HepG2 (cell line): ENCODE measurements around the gene VCAN. TPM values are rescaled to one million over a fixed set of nuclear protein-coding genes. Genes with fewer than 3 reads are reported as not detected.

Experiments
- ATAC-seq: fragments of 200-7000 bp; cut with Tn5 transposase; 3 replicates; pipeline ENCODE4 v1.9.1; 2020; ENCODE audit warnings: mild to moderate bottlenecking, moderate library complexity
- BruUV-seq: library from RNA; stranded (reverse); fragments of 400-500 nt; replicated peaks from 2 replicates; lab custom pipeline; 2021; lab: Mats Ljungman, UMichigan
- CTCF ChIA-PET: fragments of 300-600 bp; formaldehyde crosslinking; extraction: SDS; loops from one replicate; lab custom pipeline; 2021; ENCODE audit warnings: low total read pairs, inconsistent platforms, low intra/inter-chr PET ratio; lab: Yijun Ruan, JAX
- POLR2A ChIA-PET: fragments of 350-600 bp; sonication (Branson Sonifier 250); formaldehyde crosslinking; loops from one replicate; lab custom pipeline; 2020; ENCODE audit warnings: antibody characterized with exemption, inconsistent platforms; lab: Yijun Ruan, JAX
- DNase-seq: peaks from one replicate; pipeline ENCODE4 v3.0.0-alpha.2; 2015; ENCODE audit warnings: low spot score
- FAIRE-seq: peaks from 3 replicates; lab custom pipeline; 2011; peaks lifted over from hg19 to GRCh38; lab: Jason Lieb, UNC
- H2AFZ ChIP-seq: one replicate; pipeline ENCODE4 v1.6.1; 2011; ENCODE audit warnings: low read length, inconsistent platforms
- H3K27ac ChIP-seq: fragments of 300-600 bp; 3 replicates; pipeline ENCODE4 v1.8.0; 2011; ENCODE audit warnings: mixed run types, mild to moderate bottlenecking, mixed read lengths, low read length, inconsistent platforms; ENCODE audit not compliant: insufficient read depth; ENCODE audit errors: extremely low read length
- H3K27me3 ChIP-seq, 2 experiments: fragments of 200-600 bp in 1 of 2; 2 replicates in 1 of 2; 3 replicates in 1 of 2; pipeline versions ENCODE4 v1.6.0 to v1.8.0; 2011; ENCODE audit warnings: low read length in 2 of 2, mild to moderate bottlenecking in 2 of 2, moderate library complexity in 2 of 2, inconsistent platforms in 1 of 2; ENCODE audit not compliant: insufficient read depth in 2 of 2, control insufficient read depth in 1 of 2
- H3K36me3 ChIP-seq, 2 experiments: fragments of 200-600 bp in 1 of 2; replicated peaks in 1 of 2; 2 replicates in 1 of 2; 3 replicates in 1 of 2; pipeline versions ENCODE4 v1.5.1 to v1.8.0; 2011; ENCODE audit warnings: low read length in 2 of 2, inconsistent platforms in 1 of 2; ENCODE audit not compliant: insufficient read depth in 2 of 2, control insufficient read depth in 1 of 2
- H3K4me1 ChIP-seq: 2 replicates; pipeline ENCODE4 v1.5.1; 2012; ENCODE audit warnings: low read length, inconsistent platforms; ENCODE audit not compliant: insufficient read depth
- H3K4me2 ChIP-seq: 2 replicates; pipeline ENCODE4 v1.6.0; 2011; ENCODE audit warnings: low read depth, low read length, inconsistent platforms
- H3K4me3 ChIP-seq, 3 experiments: fragments of 200-600 bp in 1 of 3; sonication (generic), shearing (Covaris generic) in 1 of 3; replicated peaks in 1 of 3; 2 replicates each; pipeline ENCODE4 v1.5.1; 2011 to 2016; ENCODE audit warnings: low read length in 3 of 3, inconsistent platforms in 2 of 3, low read depth in 2 of 3, mild to moderate bottlenecking in 2 of 3, control low read depth in 1 of 3, mixed read lengths in 1 of 3; ENCODE audit not compliant: insufficient read depth in 1 of 3
- H3K79me2 ChIP-seq: one replicate; pipeline ENCODE4 v1.6.1; 2011; ENCODE audit warnings: low read length, inconsistent platforms; ENCODE audit not compliant: insufficient read depth
- H3K9ac ChIP-seq: 2 replicates; pipeline ENCODE4 v1.6.0; 2011; ENCODE audit warnings: mild to moderate bottlenecking, low read depth, low read length, inconsistent platforms; ENCODE audit not compliant: insufficient read depth
- H3K9me3 ChIP-seq: 2 replicates; pipeline ENCODE4 v1.5.1; 2012; ENCODE audit warnings: mild to moderate bottlenecking, low read length
- H4K20me1 ChIP-seq: 2 replicates; pipeline ENCODE4 v1.6.0; 2011; ENCODE audit warnings: inconsistent platforms, mild to moderate bottlenecking, low read length, moderate library complexity; ENCODE audit not compliant: insufficient read depth
- ATF5 ChIP-seq: sonication (generic); formaldehyde crosslinking; IDR thresholded peaks from 2 replicates; pipeline ENCODE4 v1.4.0; 2020; ENCODE audit warnings: mild to moderate bottlenecking, low read depth, missing genetic modification reagents
- FOXM1 ChIP-seq: sonication (generic); formaldehyde crosslinking; IDR thresholded peaks from 2 replicates; pipeline ENCODE4 v1.5.0; 2020; ENCODE audit warnings: missing genetic modification reagents
- RELA ChIP-seq: sonication (generic); formaldehyde crosslinking; IDR thresholded peaks from 2 replicates; pipeline ENCODE4 v1.4.0; 2020; ENCODE audit warnings: missing genetic modification reagents
- SNRNP70 ChIP-seq: fragments of 200-400 bp; formaldehyde crosslinking; IDR thresholded peaks from 2 replicates; pipeline ENCODE4 v1.6.1; 2017; ENCODE audit warnings: mild to moderate bottlenecking, low read depth, low read length, moderate library complexity
- ZNF234 ChIP-seq: sonication (generic); formaldehyde crosslinking; conservative IDR thresholded peaks from 2 replicates; pipeline ENCODE4 v1.5.1; 2020; ENCODE audit warnings: mild to moderate bottlenecking, missing genetic modification reagents
- ZNF761 ChIP-seq: sonication (generic); formaldehyde crosslinking; conservative IDR thresholded peaks from 2 replicates; pipeline ENCODE4 v1.4.0; 2020; ENCODE audit warnings: mild to moderate bottlenecking, missing genetic modification reagents
- WGBS: methylation state at CpG from one replicate; pipeline ENCODE4 v1.1.6; 2017; ENCODE audit warnings: low lambda C conversion rate; 5-methylcytosine and 5-hydroxymethylcytosine counted together
- in situ Hi-C: cut with HindIII; loops from 2 replicates; pipeline ENCODE4 v1.10.0; 2017; ENCODE audit warnings: low pct_unique_long_range_greater_than_20kb; ENCODE audit not compliant: extremely low pct_ligation_motif_present
- intact Hi-C: fragments of 100-400 bp; cut with micrococcal nuclease; formaldehyde crosslinking; loops from one replicate; pipeline ENCODE4 v1.10.0; 2022; ENCODE audit not compliant: unreplicated experiment
- polyA plus RNA-seq, 8 experiments: library from polyadenylated mRNA; depleted of rRNA in 3 of 8; stranded (reverse) in 7 of 8; unstranded in 1 of 8; fragments of >200 nt; fragmentation: Illumina TruSeq in 4 of 8; extraction: Trizol in 4 of 8; gene quantifications; 2 replicates each; pipeline versions ENCODE4 v1.2.1 to v1.2.3, GENCODE V29; 2011 to 2016; ENCODE audit warnings: low read depth in 4 of 8, missing spikeins in 1 of 8, mixed read lengths in 1 of 8; ENCODE audit not compliant: insufficient read depth in 1 of 8
- total RNA-seq, 5 experiments: library from RNA; depleted of rRNA; stranded (reverse); fragments of >200 nt; fragmentation: Illumina TruSeq; extraction: Trizol; gene quantifications; 2 replicates each; pipeline ENCODE4 v1.2.3, GENCODE V29; 2016; ENCODE audit warnings: low read depth in 1 of 5
- TF ChIP-seq, protein P1 (sequence below): sonication (generic); formaldehyde crosslinking; IDR thresholded peaks from 2 replicates; pipeline ENCODE4 v1.5.0; 2020; ENCODE audit warnings: missing genetic modification reagents
- TF ChIP-seq, protein P2 (sequence below): sonication (generic); formaldehyde crosslinking; IDR thresholded peaks from 2 replicates; pipeline ENCODE4 v1.8.0; 2022; ENCODE audit warnings: missing genetic modification reagents, mild to moderate bottlenecking, borderline replicate concordance

Gene VCAN
- total and polyA plus RNA-seq, 2 of the 13 experiments (the other 11 are each of a cell fraction or from before 2014, with no cell fraction given) = 1.2 to 3.5 TPM

DNA sequence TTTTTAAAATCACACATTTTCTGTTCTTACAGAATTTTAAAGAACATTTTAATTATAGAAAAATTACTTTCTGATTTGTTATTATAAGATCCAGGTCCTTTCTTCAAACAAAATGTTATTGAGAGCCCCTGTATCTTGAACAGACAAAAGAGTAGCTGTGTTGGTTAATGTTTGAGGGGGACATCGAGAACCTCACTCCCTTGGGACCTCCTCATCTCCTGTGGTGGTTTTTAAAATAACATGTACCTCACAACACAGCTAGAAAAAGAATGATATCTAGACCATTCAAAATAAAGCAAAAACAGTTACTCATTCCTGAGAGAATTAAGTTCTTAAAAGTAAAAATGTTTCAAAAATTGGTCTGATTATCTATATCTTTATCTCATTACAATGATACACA is 54.7 kb downstream of the VCAN start:
- in situ Hi-C loops = no loop called here
- ChIA-PET POLR2A (no interaction called here), CTCF (no interaction called here)

More for the DNA sequence above, 54.7 kb downstream of the VCAN start:
- H3K27ac ChIP-seq = no peak overlapping the region
- no peaks in the 10 kb centered on the region for H3K27me3 ChIP-seq
- H3K79me2 ChIP-seq = no peaks in the 10 kb centered on the region
- H3K4me1 ChIP-seq = no peaks in the 10 kb centered on the region
- no peak for TF ChIP-seq ZNF761 (CRISPR knock-in tag)
- TF ChIP-seq ATF5 = no peak
- TF ChIP-seq RELA = no peak
- TF ChIP-seq FOXM1 (CRISPR knock-in tag) = no peak
- no peak for TF ChIP-seq SNRNP70
- TF ChIP-seq, protein P1, sequence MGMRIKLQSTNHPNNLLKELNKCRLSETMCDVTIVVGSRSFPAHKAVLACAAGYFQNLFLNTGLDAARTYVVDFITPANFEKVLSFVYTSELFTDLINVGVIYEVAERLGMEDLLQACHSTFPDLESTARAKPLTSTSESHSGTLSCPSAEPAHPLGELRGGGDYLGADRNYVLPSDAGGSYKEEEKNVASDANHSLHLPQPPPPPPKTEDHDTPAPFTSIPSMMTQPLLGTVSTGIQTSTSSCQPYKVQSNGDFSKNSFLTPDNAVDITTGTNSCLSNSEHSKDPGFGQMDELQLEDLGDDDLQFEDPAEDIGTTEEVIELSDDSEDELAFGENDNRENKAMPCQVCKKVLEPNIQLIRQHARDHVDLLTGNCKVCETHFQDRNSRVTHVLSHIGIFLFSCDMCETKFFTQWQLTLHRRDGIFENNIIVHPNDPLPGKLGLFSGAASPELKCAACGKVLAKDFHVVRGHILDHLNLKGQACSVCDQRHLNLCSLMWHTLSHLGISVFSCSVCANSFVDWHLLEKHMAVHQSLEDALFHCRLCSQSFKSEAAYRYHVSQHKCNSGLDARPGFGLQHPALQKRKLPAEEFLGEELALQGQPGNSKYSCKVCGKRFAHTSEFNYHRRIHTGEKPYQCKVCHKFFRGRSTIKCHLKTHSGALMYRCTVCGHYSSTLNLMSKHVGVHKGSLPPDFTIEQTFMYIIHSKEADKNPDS (CRISPR knock-in tag) = no peak
- TF ChIP-seq ZNF234 (CRISPR knock-in tag) = no peak
- TF ChIP-seq, protein P2, sequence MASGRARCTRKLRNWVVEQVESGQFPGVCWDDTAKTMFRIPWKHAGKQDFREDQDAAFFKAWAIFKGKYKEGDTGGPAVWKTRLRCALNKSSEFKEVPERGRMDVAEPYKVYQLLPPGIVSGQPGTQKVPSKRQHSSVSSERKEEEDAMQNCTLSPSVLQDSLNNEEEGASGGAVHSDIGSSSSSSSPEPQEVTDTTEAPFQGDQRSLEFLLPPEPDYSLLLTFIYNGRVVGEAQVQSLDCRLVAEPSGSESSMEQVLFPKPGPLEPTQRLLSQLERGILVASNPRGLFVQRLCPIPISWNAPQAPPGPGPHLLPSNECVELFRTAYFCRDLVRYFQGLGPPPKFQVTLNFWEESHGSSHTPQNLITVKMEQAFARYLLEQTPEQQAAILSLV = no peak
- no peak overlapping the region for H3K9ac ChIP-seq
- H3K4me3 ChIP-seq = no peak overlapping the region
- no peaks in the 10 kb centered on the region for H3K36me3 ChIP-seq
- ATAC-seq (no peak), FAIRE-seq (no peak), DNase-seq (no peak)
- no peak overlapping the region for H2AFZ ChIP-seq
- H3K4me2 ChIP-seq = no peak overlapping the region
- intact Hi-C loops = no loop called here
- no peaks in the 10 kb centered on the region for H3K9me3 ChIP-seq
- BruUV-seq = no TSS peak
- WGBS = 7% methylated on average over 1 of the region's 1 CpG
- H4K20me1 ChIP-seq = no peaks in the 10 kb centered on the region
